CD4-positive, alpha-beta T cell (primary cell): ENCODE results near the gene CYP3A5. TPM values are rescaled to one million over a fixed set of nuclear protein-coding genes. Genes with fewer than 3 reads are reported as not detected.
A peak's percentile ranks its signal among the peaks of the same experiment; 100 is the strongest.

Experiments
- ATAC-seq: fragments of 200-7000 bp; cut with Tn5 transposase; one replicate; pipeline ENCODE4 v1.10.0; 2022; ENCODE audit warnings: mild to moderate bottlenecking; ENCODE audit not compliant: poor library complexity
- CTCF ChIA-PET: fragments of 350-600 bp; sonication (Branson Sonifier 250); formaldehyde crosslinking; loops from one replicate; lab custom pipeline; 2021; ENCODE audit warnings: antibody characterized with exemption, inconsistent platforms; lab: Charles Lee
- POLR2A ChIA-PET: fragments of 350-600 bp; sonication (Branson Sonifier 250); formaldehyde crosslinking; loops from one replicate; lab custom pipeline; 2021; ENCODE audit warnings: antibody characterized with exemption, inconsistent platforms; lab: Charles Lee
- DNase-seq, 14 experiments: peaks; one replicate each; pipeline ENCODE4 v3.0.0-alpha.2; 2013 to 2020; ENCODE audit warnings: mixed read lengths in 2 of 14
- H3K27ac ChIP-seq, 2 donors: one replicate each; pipeline versions ENCODE4 v1.5.1 to v1.7.0; 2013; ENCODE audit warnings: low read length in 2 of 2, low read depth in 1 of 2, mild to moderate bottlenecking in 1 of 2
- H3K27me3 ChIP-seq, 2 experiments: 1 replicate in 1 of 2; 2 replicates in 1 of 2; pipeline versions ENCODE4 v1.6.1 to v1.7.0; 2013; ENCODE audit warnings: low read length in 2 of 2, control low read depth in 1 of 2, mild to moderate bottlenecking in 1 of 2, moderate library complexity in 1 of 2; ENCODE audit not compliant: insufficient read depth in 2 of 2, control insufficient read depth in 1 of 2
- H3K36me3 ChIP-seq: one replicate; pipeline ENCODE4 v1.6.1; 2013; ENCODE audit warnings: low read length, control low read depth; ENCODE audit not compliant: insufficient read depth
- H3K4me1 ChIP-seq: one replicate; pipeline ENCODE4 v1.6.1; 2013; ENCODE audit warnings: low read length, control low read depth; ENCODE audit not compliant: insufficient read depth
- H3K4me3 ChIP-seq: one replicate; pipeline ENCODE4 v1.5.1; 2013; ENCODE audit warnings: mild to moderate bottlenecking, low read length, moderate library complexity
- H3K9me3 ChIP-seq, 2 experiments: 1 replicate in 1 of 2; 2 replicates in 1 of 2; pipeline versions ENCODE4 v1.6.1 to v1.7.0; 2013; ENCODE audit warnings: low read length in 2 of 2, mild to moderate bottlenecking in 2 of 2, control low read depth in 1 of 2, moderate library complexity in 1 of 2; ENCODE audit not compliant: control insufficient read depth in 1 of 2, insufficient read depth in 1 of 2
- H3K27ac Mint-ChIP-seq: one replicate; pipeline ENCODE4 v1.8.0; 2020; ENCODE audit warnings: mixed read lengths
- H3K27me3 Mint-ChIP-seq: one replicate; pipeline ENCODE4 v1.8.0; 2021; ENCODE audit warnings: mixed read lengths
- H3K36me3 Mint-ChIP-seq: one replicate; pipeline ENCODE4 v1.8.0; 2021; ENCODE audit warnings: low read depth, mixed read lengths
- H3K4me1 Mint-ChIP-seq: one replicate; pipeline ENCODE4 v1.8.0; 2021; ENCODE audit warnings: low read depth, mixed read lengths
- H3K4me3 Mint-ChIP-seq: one replicate; pipeline ENCODE4 v1.8.0; 2020; ENCODE audit warnings: mild to moderate bottlenecking, mixed read lengths
- H3K9me3 Mint-ChIP-seq: one replicate; pipeline ENCODE4 v1.8.0; 2020; ENCODE audit warnings: mixed read lengths
- CTCF ChIP-seq: fragments of 200-600 bp; IDR thresholded peaks from one replicate; pipeline ENCODE4 v1.8.0; 2022; ENCODE audit warnings: antibody characterized with exemption, mild to moderate bottlenecking
- intact Hi-C, 2 experiments: fragments of 100-400 bp; cut with DNase I in 1 of 2; cut with micrococcal nuclease in 1 of 2; formaldehyde crosslinking; loops; one replicate each; pipeline versions ENCODE4 v1.15.1 to v1.9.0; 2023 to 2025; cut with DNase I, micrococcal nuclease
- total RNA-seq, 174 experiments: library from RNA in 2 of 174; stranded (reverse) in 2 of 174; gene quantifications; one replicate each; pipeline ENCODE4 v1.2.3 and lab custom pipeline; 2021 to 2026

CYP3A5 gene
- total RNA-seq, 2 experiments from 2014 or later, result not detected

- no peaks in the 10 kb centered on the region for H3K9me3 Mint-ChIP-seq
- DNase-seq, result no peak
- H3K27me3 Mint-ChIP-seq, result no peaks in the 10 kb centered on the region
- Histone ChIP-seq H3K27me3 (no peaks in the 10 kb centered on the region), H3K4me1 (peaks cover 4% of the 10 kb centered on the region), H3K4me3 (no peak overlapping the region), H3K27ac (no peak overlapping the region), H3K9me3 (no peaks in the 10 kb centered on the region), H3K36me3 (no peaks in the 10 kb centered on the region)
- no peak overlapping the region for H3K27ac Mint-ChIP-seq
- ATAC-seq, result no peak
- intact Hi-C loops, result no loop called here
- CTCF ChIA-PET, result no interaction called here
- POLR2A ChIA-PET, result no interaction called here
- TF ChIP-seq CTCF, result no peak
- peaks cover 1% of the 10 kb centered on the region for H3K36me3 Mint-ChIP-seq
- no peak overlapping the region for H3K4me3 Mint-ChIP-seq
- peaks cover 29% of the 10 kb centered on the region for H3K4me1 Mint-ChIP-seq
Observed at GRCh38 chr7:99677648-99678045, 2.1 kb downstream of the CYP3A5 start.

- Histone ChIP-seq H3K27me3 (no peaks in the 10 kb centered on the region), H3K4me1 (peaks cover 4% of the 10 kb centered on the region), H3K4me3 (no peak overlapping the region), H3K36me3 (no peaks in the 10 kb centered on the region), H3K27ac (no peak overlapping the region), H3K9me3 (no peaks in the 10 kb centered on the region)
- Mint-ChIP-seq H3K4me1 (peaks cover 31% of the 10 kb centered on the region), H3K27me3 (no peaks in the 10 kb centered on the region), H3K36me3 (no peaks in the 10 kb centered on the region), H3K4me3 (no peak overlapping the region), H3K9me3 (no peaks in the 10 kb centered on the region), H3K27ac (no peak overlapping the region)
- intact Hi-C loops, result no loop called here
- ATAC-seq, result no peak
- ChIA-PET POLR2A (no interaction called here), CTCF (no interaction called here)
- DNase-seq, result no peak
- TF ChIP-seq CTCF, result no peak
Observed at GRCh38 chr7:99677013-99677647, 2.7 kb downstream of the CYP3A5 start.

GRCh38 chr7:99674995-99675742 is 4.6 kb downstream of the CYP3A5 start:
- no peak for TF ChIP-seq CTCF
- Histone ChIP-seq H3K9me3 (no peaks in the 10 kb centered on the region), H3K27ac (no peak overlapping the region), H3K4me1 (peaks cover 4% of the 10 kb centered on the region), H3K27me3 (no peaks in the 10 kb centered on the region), H3K36me3 (no peaks in the 10 kb centered on the region), H3K4me3 (no peak overlapping the region)
- CTCF ChIA-PET, result no interaction called here
- Mint-ChIP-seq H3K9me3 (no peaks in the 10 kb centered on the region), H3K36me3 (no peaks in the 10 kb centered on the region), H3K27ac (peak overlapping the region; percentile 79), H3K27me3 (no peaks in the 10 kb centered on the region), H3K4me1 (peaks cover 31% of the 10 kb centered on the region), H3K4me3 (peak overlapping the region; percentile 46)
- POLR2A ChIA-PET, result interaction anchor here (1.0 to 2.1 kb wide), 3 partner anchors 18 to 58 kb away, joined by 3 to 10 read pairs (median 7); partner anchors contain the start of gene ZSCAN25
- intact Hi-C loops, result no loop called here
- ATAC-seq, result peak; percentile 39
- DNase-seq, result peak in 2 of 14 experiments; percentile 0 to 4
